MCF 10A (cell line): ENCODE measurements around the gene GPR78. TPM values are rescaled to one million over a fixed set of nuclear protein-coding genes. Genes with fewer than 3 reads are reported as not detected.

ENCODE experiments used
- BruUV-seq: library from RNA; stranded (reverse); fragments of 400-500 nt; replicated peaks from 2 replicates; lab custom pipeline; 2021; lab: Mats Ljungman, UMichigan
- CTCF ChIA-PET: fragments of 300-600 bp; sonication (Branson Sonifier 250); formaldehyde crosslinking; extraction: SDS; loops from one replicate; lab custom pipeline; 2021; ENCODE audit warnings: antibody characterized with exemption, inconsistent platforms; lab: Yijun Ruan, JAX
- POLR2A ChIA-PET: fragments of 300-600, 350-650 bp; sonication (Branson Sonifier 250); formaldehyde crosslinking; extraction: SDS; loops from one replicate; lab custom pipeline; 2020; ENCODE audit warnings: antibody characterized with exemption, inconsistent platforms; lab: Yijun Ruan, JAX
- DNase-seq: peaks from one replicate; pipeline ENCODE4 v3.0.0-alpha.2; 2018; ENCODE audit not compliant: unreplicated experiment
- H3K27ac Mint-ChIP-seq: one replicate; pipeline ENCODE4 v1.8.0; 2022; ENCODE audit warnings: mild to moderate bottlenecking, low read depth, mixed read lengths; ENCODE audit not compliant: unreplicated experiment
- H3K27me3 Mint-ChIP-seq: one replicate; pipeline ENCODE4 v1.8.0; 2022; ENCODE audit warnings: mixed read lengths; ENCODE audit not compliant: insufficient read depth, unreplicated experiment
- H3K36me3 Mint-ChIP-seq: one replicate; pipeline ENCODE4 v1.8.0; 2022; ENCODE audit warnings: mild to moderate bottlenecking, moderate library complexity, mixed read lengths; ENCODE audit not compliant: insufficient read depth, unreplicated experiment
- H3K4me1 Mint-ChIP-seq: one replicate; pipeline ENCODE4 v1.8.0; 2022; ENCODE audit warnings: mixed read lengths; ENCODE audit not compliant: insufficient read depth, unreplicated experiment
- H3K4me3 Mint-ChIP-seq: one replicate; pipeline ENCODE4 v1.8.0; 2022; ENCODE audit warnings: mild to moderate bottlenecking, moderate library complexity, mixed read lengths; ENCODE audit not compliant: unreplicated experiment
- H3K9me3 Mint-ChIP-seq: one replicate; pipeline ENCODE4 v1.8.0; 2022; ENCODE audit warnings: mixed read lengths; ENCODE audit not compliant: unreplicated experiment
- CTCF ChIP-seq: fragments of 200-600 bp; IDR thresholded peaks from one replicate; pipeline ENCODE4 v1.8.0; 2022; ENCODE audit warnings: antibody characterized with exemption, mild to moderate bottlenecking; ENCODE audit not compliant: unreplicated experiment
- intact Hi-C: fragments of 100-400 bp; cut with micrococcal nuclease; formaldehyde crosslinking; loops from 2 replicates; pipeline ENCODE4 v1.14.1; 2022
- total RNA-seq: library from RNA; stranded (reverse); gene quantifications from 2 replicates; pipeline ENCODE4 v1.2.3, GENCODE V29; 2022

Gene GPR78
- total RNA-seq, 1 experiment from 2014 or later: not detected

DNA sequence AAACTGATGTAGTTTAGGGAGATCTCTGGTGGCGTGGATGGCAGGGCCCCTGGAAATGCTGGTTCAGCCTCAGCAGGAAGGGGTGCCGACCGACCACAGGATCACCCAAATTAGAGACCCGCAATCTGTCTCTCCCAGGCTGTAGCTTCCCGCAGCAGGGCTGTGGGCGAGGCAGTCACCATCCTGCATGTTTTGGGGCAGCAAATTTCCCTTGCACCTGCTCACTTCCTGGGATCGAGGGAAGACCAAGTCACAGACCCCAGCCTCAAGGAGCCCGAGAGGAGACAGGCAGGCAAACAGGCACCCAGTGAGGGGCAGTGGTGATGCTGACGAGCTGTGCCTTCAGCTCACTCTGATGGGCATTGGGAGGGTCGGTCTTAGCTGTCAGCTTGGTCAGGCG is 21.2 kb upstream of the GPR78 start:
- H3K4me3 Mint-ChIP-seq: no peak overlapping the region
- CTCF ChIA-PET: no interaction called here
- H3K27ac Mint-ChIP-seq: no peak overlapping the region
- H3K4me1 Mint-ChIP-seq: peaks cover 7% of the 10 kb centered on the region
- no peaks in the 10 kb centered on the region for H3K27me3 Mint-ChIP-seq
- no peak for DNase-seq
- no peaks in the 10 kb centered on the region for H3K36me3 Mint-ChIP-seq
- H3K9me3 Mint-ChIP-seq: no peaks in the 10 kb centered on the region
- no TSS peak for BruUV-seq
- no peak for TF ChIP-seq CTCF
- POLR2A ChIA-PET: no interaction called here
- intact Hi-C loops: no loop called here

DNA sequence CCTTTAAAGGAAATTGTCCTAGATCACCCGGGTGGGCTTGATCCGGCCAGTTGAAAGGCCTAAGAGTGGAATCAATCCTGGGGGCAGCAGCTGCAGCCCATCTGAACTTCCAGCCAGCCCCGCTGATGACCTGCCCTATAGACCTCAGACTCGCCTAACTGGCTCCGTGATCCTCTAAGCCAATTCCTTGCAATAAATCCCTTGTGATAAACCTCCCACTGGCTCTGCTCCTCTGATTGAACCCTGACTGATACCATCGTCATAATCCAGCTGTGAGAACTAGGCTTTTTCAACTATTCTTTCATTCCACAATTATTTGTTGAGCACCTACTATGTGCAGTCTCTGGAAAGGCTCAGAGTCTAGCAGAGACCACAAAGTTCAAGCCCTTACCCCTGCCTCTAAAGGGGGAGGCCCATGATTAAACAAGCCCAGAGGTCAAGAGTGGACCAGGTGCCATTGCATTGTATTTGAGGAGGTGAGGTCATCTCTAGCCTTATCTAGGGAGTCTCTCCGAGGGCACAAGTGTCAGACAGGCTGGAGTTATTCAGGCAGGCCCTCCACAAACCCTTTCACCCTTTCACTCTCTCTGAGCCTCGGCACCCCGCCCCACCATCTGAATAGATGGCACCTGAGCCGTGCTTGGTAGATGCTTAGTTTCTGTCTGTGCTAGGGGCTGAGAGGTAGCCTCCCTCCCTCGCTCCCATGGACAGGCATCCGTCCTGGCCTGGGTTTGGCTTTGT is 20.5 kb upstream of the GPR78 start:
- no peak overlapping the region for H3K4me3 Mint-ChIP-seq
- no peaks in the 10 kb centered on the region for H3K36me3 Mint-ChIP-seq
- H3K4me1 Mint-ChIP-seq: peaks cover 7% of the 10 kb centered on the region
- BruUV-seq: no TSS peak
- H3K27me3 Mint-ChIP-seq: no peaks in the 10 kb centered on the region
- no peak for TF ChIP-seq CTCF
- H3K9me3 Mint-ChIP-seq: no peaks in the 10 kb centered on the region
- intact Hi-C loops: no loop called here
- CTCF ChIA-PET: no interaction called here
- no peak overlapping the region for H3K27ac Mint-ChIP-seq
- POLR2A ChIA-PET: no interaction called here
- DNase-seq: no peak

DNA sequence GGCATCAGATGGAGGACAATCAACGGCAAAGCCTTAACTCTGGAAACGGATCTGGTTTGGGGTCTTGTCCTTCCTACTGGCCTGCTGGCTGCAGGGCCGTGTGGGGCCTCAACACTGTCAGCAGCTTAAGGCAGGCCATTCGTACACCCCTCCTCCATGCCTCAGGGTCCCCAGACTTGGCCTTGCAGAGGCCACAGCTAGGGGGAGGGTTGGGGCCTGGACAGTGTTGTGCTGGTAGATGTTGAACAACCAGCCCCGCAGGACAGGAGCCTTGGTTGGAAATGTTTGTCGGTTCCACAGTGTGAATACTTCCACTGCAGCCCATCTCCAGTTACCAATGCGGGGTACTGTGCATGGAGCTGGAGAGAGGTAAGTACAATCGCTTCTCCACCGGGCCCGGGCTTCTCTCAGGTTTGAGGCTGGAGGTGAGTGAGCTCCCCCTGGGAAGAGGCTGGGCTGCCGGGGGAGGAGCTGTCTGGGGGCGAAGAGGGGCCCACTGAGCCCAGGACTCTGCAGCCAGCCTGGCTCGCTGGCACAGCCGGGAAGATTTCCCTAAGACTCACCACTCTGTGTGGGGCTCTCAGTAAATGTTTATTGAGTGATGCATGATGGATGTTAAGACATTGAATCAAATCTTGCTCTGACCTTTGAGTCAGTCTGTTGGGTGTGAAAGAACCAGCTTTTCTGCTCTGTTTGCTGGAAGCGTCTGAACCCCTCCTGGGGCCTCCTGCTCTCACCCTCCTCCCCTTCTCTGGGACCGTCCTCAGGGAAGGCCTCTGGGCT is 19.7 kb upstream of the GPR78 start:
- no peak for TF ChIP-seq CTCF

GRCh38 chr4:8564595-8564994 is 15.6 kb upstream of the GPR78 start:
- intact Hi-C loops: no loop called here
- Mint-ChIP-seq H3K4me3 (no peak overlapping the region), H3K4me1 (no peaks in the 10 kb centered on the region), H3K27ac (no peak overlapping the region), H3K27me3 (peaks cover 11% of the 10 kb centered on the region), H3K36me3 (no peaks in the 10 kb centered on the region), H3K9me3 (no peaks in the 10 kb centered on the region)
- CTCF ChIA-PET: interaction anchor here (0.7 kb wide), 5 partner anchors 22 to 352 kb away, joined by 3 to 5 read pairs (median 3); no protein-coding TSS in a partner anchor
- no peak for DNase-seq
- BruUV-seq: no TSS peak
- no peak for TF ChIP-seq CTCF
- POLR2A ChIA-PET: interaction anchor here (0.6 kb wide), 1 partner anchor 327 kb away, joined by 3 read pairs; no protein-coding TSS in a partner anchor

More for the DNA sequence above, 19.7 kb upstream of the GPR78 start:
- intact Hi-C loops: no loop called here
- no peaks in the 10 kb centered on the region for H3K9me3 Mint-ChIP-seq
- no TSS peak for BruUV-seq
- H3K27me3 Mint-ChIP-seq: no peaks in the 10 kb centered on the region
- no peak overlapping the region for H3K4me3 Mint-ChIP-seq
- no peak for DNase-seq
- no peaks in the 10 kb centered on the region for H3K36me3 Mint-ChIP-seq
- peaks cover 7% of the 10 kb centered on the region for H3K4me1 Mint-ChIP-seq
- CTCF ChIA-PET: interaction anchor here (0.6 kb wide), 1 partner anchor 9 kb away, joined by 3 read pairs; no protein-coding TSS in a partner anchor
- no peak overlapping the region for H3K27ac Mint-ChIP-seq
- POLR2A ChIA-PET: no interaction called here
